Measurements from ENCODE around the gene PAX7. TPM values are rescaled to one million over a fixed set of nuclear protein-coding genes. Genes with fewer than 3 reads are reported as not detected.

The PAX7 gene
- total RNA-seq, 1 donor from 2014 or later: not detected

- no peaks in the 10 kb centered on the region for H3K4me1 ChIP-seq
- no peak for DNase-seq (ENCODE audit: low spot score in 2 of 2)
- no peaks in the 10 kb centered on the region for H3K27me3 ChIP-seq
- no peaks in the 10 kb centered on the region for H3K9me3 ChIP-seq
- no peak overlapping the region for H3K27ac ChIP-seq
- intact Hi-C loops (cut with DNase I): no loop called here
- no peaks in the 10 kb centered on the region for H3K36me3 ChIP-seq
- H3K4me3 ChIP-seq: no peak overlapping the region
- TF ChIP-seq CTCF (IDR thresholded peaks at IDR 0.05): no peak
Observed at GRCh38 chr1:18716785-18717678, 86.4 kb downstream of the PAX7 start.

- Histone ChIP-seq H3K27ac (no peak overlapping the region), H3K36me3 (no peaks in the 10 kb centered on the region), H3K27me3 (no peaks in the 10 kb centered on the region), H3K4me1 (no peaks in the 10 kb centered on the region), H3K4me3 (no peak overlapping the region), H3K9me3 (no peaks in the 10 kb centered on the region)
- no peak for DNase-seq (ENCODE audit: low spot score in 2 of 2)
- no peak for TF ChIP-seq CTCF (IDR thresholded peaks at IDR 0.05)
- intact Hi-C loops (cut with DNase I): no loop called here
Observed at GRCh38 chr1:18719786-18720451, 89.3 kb downstream of the PAX7 start.

GRCh38 chr1:18721041-18721440 is 90.4 kb downstream of the PAX7 start:
- Histone ChIP-seq H3K27ac (no peak overlapping the region), H3K4me3 (no peak overlapping the region), H3K9me3 (no peaks in the 10 kb centered on the region), H3K4me1 (no peaks in the 10 kb centered on the region), H3K27me3 (no peaks in the 10 kb centered on the region), H3K36me3 (no peaks in the 10 kb centered on the region)
- no peak for TF ChIP-seq CTCF (IDR thresholded peaks at IDR 0.05)
- DNase-seq (ENCODE audit: low spot score in 2 of 2): no peak
- intact Hi-C loops (cut with DNase I): no loop called here

GRCh38 chr1:18721776-18722175 is 91.1 kb downstream of the PAX7 start:
- H3K27me3 ChIP-seq: no peaks in the 10 kb centered on the region
- TF ChIP-seq CTCF (IDR thresholded peaks at IDR 0.05): no peak
- no peaks in the 10 kb centered on the region for H3K9me3 ChIP-seq
- H3K4me1 ChIP-seq: no peaks in the 10 kb centered on the region
- DNase-seq (ENCODE audit: low spot score in 2 of 2): no peak
- no peak overlapping the region for H3K4me3 ChIP-seq
- intact Hi-C loops (cut with DNase I): no loop called here
- no peak overlapping the region for H3K27ac ChIP-seq
- H3K36me3 ChIP-seq: no peaks in the 10 kb centered on the region

GRCh38 chr1:18722270-18722669 is 91.6 kb downstream of the PAX7 start:
- TF ChIP-seq CTCF (IDR thresholded peaks at IDR 0.05): no peak
- Histone ChIP-seq H3K36me3 (no peaks in the 10 kb centered on the region), H3K9me3 (no peaks in the 10 kb centered on the region), H3K4me1 (no peaks in the 10 kb centered on the region), H3K27me3 (no peaks in the 10 kb centered on the region), H3K27ac (no peak overlapping the region), H3K4me3 (no peak overlapping the region)
- intact Hi-C loops (cut with DNase I): no loop called here
- DNase-seq (ENCODE audit: low spot score in 2 of 2): no peak

All from ascending aorta (tissue), 2 donors.